Neuronal stem cell (in vitro differentiated cells): ENCODE data around the gene ATAD3C.
A peak's percentile ranks its signal among the peaks of the same experiment; 100 is the strongest.
"Not testable (repeated sequence)": the region's sequence is repeated elsewhere in the genome, so short reads cannot be mapped to it uniquely, and the experiment has no call there.

ENCODE experiments used
- DNase-seq: peaks from one replicate; pipeline ENCODE4 v3.0.0-alpha.2; 2013; ENCODE audit warnings: low spot score
- H2AFZ ChIP-seq: one replicate; pipeline ENCODE4 v1.6.1; 2013; ENCODE audit warnings: mild to moderate bottlenecking, low read length, inconsistent platforms
- H2AK5ac ChIP-seq: 2 replicates; pipeline ENCODE4 v1.6.1; 2013; ENCODE audit warnings: low read depth, mild to moderate bottlenecking, inconsistent platforms, low read length, moderate library complexity, mixed read lengths
- H2BK120ac ChIP-seq: 2 replicates; pipeline ENCODE4 v1.6.1; 2013; ENCODE audit warnings: low read depth, mild to moderate bottlenecking, inconsistent platforms, low read length, moderate library complexity, mixed read lengths
- H2BK12ac ChIP-seq: one replicate; pipeline ENCODE4 v1.6.1; 2013; ENCODE audit warnings: low read length, inconsistent platforms
- H2BK15ac ChIP-seq: 2 replicates; pipeline ENCODE4 v1.6.1; 2013; ENCODE audit warnings: mild to moderate bottlenecking, low read length, inconsistent platforms, mixed read lengths
- H2BK5ac ChIP-seq: one replicate; pipeline ENCODE4 v1.6.1; 2013; ENCODE audit warnings: inconsistent platforms, mild to moderate bottlenecking, low read length, moderate library complexity
- H3K14ac ChIP-seq: one replicate; pipeline ENCODE4 v1.6.1; 2013; ENCODE audit warnings: low read length, inconsistent platforms
- H3K18ac ChIP-seq: 2 replicates; pipeline ENCODE4 v1.6.1; 2013; ENCODE audit warnings: low read length, inconsistent platforms
- H3K23ac ChIP-seq: 2 replicates; pipeline ENCODE4 v1.6.1; 2013; ENCODE audit warnings: low read depth, mild to moderate bottlenecking, mixed read lengths, low read length, inconsistent platforms; ENCODE audit not compliant: poor library complexity
- H3K27ac ChIP-seq: replicated peaks from 3 replicates; pipeline ENCODE4 v1.5.1; 2013; ENCODE audit warnings: low read length, inconsistent platforms
- H3K27me3 ChIP-seq, 3 experiments: 2 replicates each; pipeline ENCODE4 v1.6.1; 2013; ENCODE audit warnings: low read length in 3 of 3, mild to moderate bottlenecking in 2 of 3, inconsistent platforms in 1 of 3, low read depth in 1 of 3, mixed read lengths in 1 of 3, moderate library complexity in 1 of 3; ENCODE audit not compliant: control insufficient read depth in 3 of 3, insufficient read depth in 3 of 3
- H3K36me3 ChIP-seq, 2 donors: replicated peaks in 1 of 2; 2 replicates each; pipeline ENCODE4 v1.6.1; 2013; ENCODE audit warnings: low read length in 2 of 2; ENCODE audit not compliant: control insufficient read depth in 2 of 2, insufficient read depth in 2 of 2
- H3K4ac ChIP-seq: 2 replicates; pipeline ENCODE4 v1.6.1; 2013; ENCODE audit warnings: inconsistent platforms, mild to moderate bottlenecking, low read length, moderate library complexity
- H3K4me1 ChIP-seq, 2 donors: 1 replicate in 1 of 2; 2 replicates in 1 of 2; pipeline ENCODE4 v1.6.1; 2013; ENCODE audit warnings: low read length in 2 of 2, low read depth in 1 of 2; ENCODE audit not compliant: control insufficient read depth in 2 of 2, insufficient read depth in 1 of 2
- H3K4me2 ChIP-seq: one replicate; pipeline ENCODE4 v1.6.1; 2013; ENCODE audit warnings: mild to moderate bottlenecking, low read length, inconsistent platforms; ENCODE audit not compliant: insufficient read depth, poor library complexity, severe bottlenecking
- H3K4me3 ChIP-seq, 2 donors: 2 replicates each; pipeline ENCODE4 v1.5.1; 2013; ENCODE audit warnings: low read length in 2 of 2, mild to moderate bottlenecking in 2 of 2, inconsistent platforms in 1 of 2, moderate library complexity in 1 of 2
- H3K79me1 ChIP-seq: one replicate; pipeline ENCODE4 v1.6.1; 2013; ENCODE audit warnings: low read depth, mild to moderate bottlenecking, inconsistent platforms, low read length, moderate library complexity
- H3K9ac ChIP-seq: one replicate; pipeline ENCODE4 v1.6.1; 2013; ENCODE audit warnings: mild to moderate bottlenecking, low read depth, low read length, inconsistent platforms; ENCODE audit not compliant: poor library complexity
- H3K9me3 ChIP-seq, 2 donors: replicated peaks in 1 of 2; 2 replicates each; pipeline versions ENCODE3 to v1.6.1; 2013; ENCODE audit warnings: low read length in 2 of 2, mild to moderate bottlenecking in 2 of 2, inconsistent platforms in 1 of 2, low read depth in 1 of 2, mixed read lengths in 1 of 2, moderate library complexity in 1 of 2; ENCODE audit not compliant: control insufficient read depth in 2 of 2, insufficient read depth in 1 of 2
- H4K8ac ChIP-seq: one replicate; pipeline ENCODE4 v1.6.1; 2013; ENCODE audit warnings: low read depth, mild to moderate bottlenecking, inconsistent platforms, low read length, moderate library complexity
- H4K91ac ChIP-seq: one replicate; pipeline ENCODE4 v1.6.1; 2013; ENCODE audit warnings: low read length, low read depth, mild to moderate bottlenecking, inconsistent platforms; ENCODE audit not compliant: poor library complexity
- WGBS, 2 donors: extraction: QIAGEN DNeasy Blood & Tissue Kit; methylation state at CpG; one replicate each; pipeline ENCODE4 v1.1.7; 2013; ENCODE audit warnings: missing lambda C conversion rate in 2 of 2, mixed read lengths in 1 of 2; ENCODE audit not compliant: insufficient read length in 2 of 2, insufficient replicate concordance in 1 of 2; ENCODE audit errors: extremely low coverage in 2 of 2; 5-methylcytosine and 5-hydroxymethylcytosine counted together

The ATAD3C gene

GRCh38 chr1:1452882-1453281 lies 3.4 kb downstream of the ATAD3C start:
- H3K9me3 ChIP-seq, result no peaks in the 10 kb centered on the region
- H2BK120ac ChIP-seq, result no peak overlapping the region
- WGBS, 2 donors, result no CpG with 5 or more reads among the region's 16 CpGs
- no peaks in the 10 kb centered on the region for H3K79me1 ChIP-seq
- DNase-seq, result no peak
- H3K23ac ChIP-seq, result no peak overlapping the region
- H3K18ac ChIP-seq, result no peak overlapping the region
- no peak overlapping the region for H2AK5ac ChIP-seq
- H3K9ac ChIP-seq, result no peak overlapping the region
- H3K27ac ChIP-seq, result no peak overlapping the region
- H2BK12ac ChIP-seq, result no peak overlapping the region
- no peak overlapping the region for H2AFZ ChIP-seq
- H2BK15ac ChIP-seq, result no peak overlapping the region
- H3K27me3 ChIP-seq, result peaks cover 0 to 11% (median 0%) of the 10 kb centered on the region in 3 experiments
- no peak overlapping the region for H3K4ac ChIP-seq
- no peaks in the 10 kb centered on the region for H3K4me1 ChIP-seq
- no peak overlapping the region for H3K14ac ChIP-seq
- no peak overlapping the region for H3K4me2 ChIP-seq
- H4K8ac ChIP-seq, result no peak overlapping the region
- H4K91ac ChIP-seq, result no peak overlapping the region
- H3K36me3 ChIP-seq, result no peaks in the 10 kb centered on the region
- no peak overlapping the region for H2BK5ac ChIP-seq
- H3K4me3 ChIP-seq, result no peak overlapping the region

DNA sequence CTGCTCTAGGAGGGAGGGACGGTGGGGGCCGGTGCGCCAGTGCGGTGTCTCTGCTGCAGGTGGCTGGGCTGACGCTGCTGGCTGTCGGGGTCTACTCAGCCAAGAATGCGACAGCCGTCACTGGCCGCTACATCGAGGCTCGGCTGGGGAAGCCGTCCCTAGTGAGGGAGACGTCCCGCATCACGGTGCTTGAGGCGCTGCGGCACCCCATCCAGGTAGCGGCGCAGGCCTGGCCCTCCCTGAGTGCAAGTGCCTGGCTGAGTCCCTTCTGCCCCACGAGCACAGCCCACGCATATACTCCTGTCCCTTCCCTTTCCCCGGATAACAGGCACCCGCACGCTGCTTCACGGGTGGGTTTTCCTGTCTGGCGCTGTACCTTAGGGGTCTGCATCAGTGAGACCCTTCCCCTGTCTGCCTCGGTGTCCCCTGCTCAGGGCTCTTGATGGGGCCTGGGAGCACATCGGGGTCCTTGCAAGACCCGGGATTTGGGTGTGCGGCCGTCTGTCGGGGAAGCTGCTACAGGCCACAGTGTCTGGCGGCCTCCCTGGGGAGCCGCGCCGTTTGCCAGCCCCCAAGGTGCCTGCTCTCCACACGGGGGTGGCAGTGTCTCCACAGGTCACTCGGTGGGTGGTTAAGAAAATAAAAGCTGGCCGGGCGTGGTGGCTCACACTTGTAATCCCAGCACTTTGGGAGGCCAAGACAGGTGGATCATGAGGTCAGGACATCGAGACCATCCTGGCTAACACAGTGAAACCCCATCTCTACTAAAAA lies 5.0 kb downstream of the ATAD3C start:
- not testable (repeated sequence) for H3K4me1 ChIP-seq, H3K14ac ChIP-seq, H2AFZ ChIP-seq, H2BK15ac ChIP-seq, H4K91ac ChIP-seq, H3K9me3 ChIP-seq, H4K8ac ChIP-seq, H3K36me3 ChIP-seq, H2BK5ac ChIP-seq, DNase-seq, H3K4me2 ChIP-seq, H2AK5ac ChIP-seq, H3K9ac ChIP-seq, H3K18ac ChIP-seq, H3K23ac ChIP-seq, H3K4me3 ChIP-seq, H2BK120ac ChIP-seq, H3K27me3 ChIP-seq, H3K27ac ChIP-seq, H3K4ac ChIP-seq, H3K79me1 ChIP-seq, H2BK12ac ChIP-seq
- no CpG with 5 or more reads among the region's 41 CpGs for WGBS, 2 donors

GRCh38 chr1:1455366-1455884 lies 5.9 kb downstream of the ATAD3C start:
- peak overlapping the region; percentile 43 for H4K91ac ChIP-seq
- H2BK12ac ChIP-seq, result no peak overlapping the region
- H3K36me3 ChIP-seq, result no peaks in the 10 kb centered on the region
- H3K23ac ChIP-seq, result no peak overlapping the region
- no peaks in the 10 kb centered on the region for H3K4me1 ChIP-seq
- no peaks in the 10 kb centered on the region for H3K27me3 ChIP-seq
- no peak overlapping the region for H3K14ac ChIP-seq
- no peak overlapping the region for H2BK120ac ChIP-seq
- peak overlapping the region; percentile 21 for H3K9ac ChIP-seq
- WGBS, 2 donors, result no CpG with 5 or more reads among the region's 30 CpGs
- no peak overlapping the region for H3K4me3 ChIP-seq
- H3K9me3 ChIP-seq, result no peaks in the 10 kb centered on the region
- H2BK5ac ChIP-seq, result no peak overlapping the region
- H2BK15ac ChIP-seq, result no peak overlapping the region
- H2AFZ ChIP-seq, result no peak overlapping the region
- no peak overlapping the region for H4K8ac ChIP-seq
- H3K18ac ChIP-seq, result no peak overlapping the region
- no peak for DNase-seq
- no peak overlapping the region for H3K4ac ChIP-seq
- H3K4me2 ChIP-seq, result no peak overlapping the region
- H2AK5ac ChIP-seq, result peak overlapping the region; percentile 46
- H3K79me1 ChIP-seq, result no peaks in the 10 kb centered on the region
- H3K27ac ChIP-seq, result no peak overlapping the region

- H2BK5ac ChIP-seq, H3K23ac ChIP-seq, H3K9ac ChIP-seq, H3K4me1 ChIP-seq, DNase-seq, H3K9me3 ChIP-seq, H2AFZ ChIP-seq, H4K8ac ChIP-seq, H3K36me3 ChIP-seq, H3K79me1 ChIP-seq, H3K18ac ChIP-seq, H2BK15ac ChIP-seq, H2BK12ac ChIP-seq, H2AK5ac ChIP-seq, H3K27ac ChIP-seq, H3K27me3 ChIP-seq, H3K14ac ChIP-seq, H2BK120ac ChIP-seq, H3K4me3 ChIP-seq, H3K4ac ChIP-seq, H3K4me2 ChIP-seq: not testable (repeated sequence)
- H4K91ac ChIP-seq, result peak overlapping the region; percentile 43
- WGBS, 2 donors, result no CpG with 5 or more reads among the region's 15 CpGs
These were observed 6.4 kb downstream of the ATAD3C start for GRCh38 chr1:1455934-1456333.
